GM11168 (cell line): ENCODE data around the gene TREM2.

ENCODE experiments used
- in situ Hi-C: fragments of 300-500 bp; cut with MboI; formaldehyde crosslinking; loops from one replicate; pipeline ENCODE4 v1.12.0; 2022; ENCODE audit warnings: low sequenced_read_pairs; ENCODE audit not compliant: unreplicated experiment

Gene TREM2

GRCh38 chr6:41184761-41185160, 21.8 kb upstream of the TREM2 start:
- in situ Hi-C loops, result no loop called here

GRCh38 chr6:41182069-41183034, 19.4 kb upstream of the TREM2 start:
- in situ Hi-C loops, result no loop called here

GRCh38 chr6:41181566-41181965, 18.6 kb upstream of the TREM2 start:
- in situ Hi-C loops, result no loop called here

GRCh38 chr6:41179163-41179562, 16.2 kb upstream of the TREM2 start:
- in situ Hi-C loops, result no loop called here

GRCh38 chr6:41177695-41178094, 14.8 kb upstream of the TREM2 start:
- in situ Hi-C loops, result no loop called here

- in situ Hi-C loops, result no loop called here
These were observed 14.4 kb upstream of the TREM2 start for GRCh38 chr6:41177287-41177686.

- in situ Hi-C loops, result no loop called here
These were observed 13.3 kb upstream of the TREM2 start for GRCh38 chr6:41176189-41176588.

- in situ Hi-C loops, result no loop called here
These were observed 12.2 kb upstream of the TREM2 start for GRCh38 chr6:41175084-41175483.

- in situ Hi-C loops, result no loop called here
These were observed 11.7 kb upstream of the TREM2 start for GRCh38 chr6:41174610-41175009.

- in situ Hi-C loops, result no loop called here
These were observed 9.0 kb upstream of the TREM2 start for GRCh38 chr6:41171908-41172307.

- in situ Hi-C loops, result no loop called here
These were observed 7.7 kb upstream of the TREM2 start for GRCh38 chr6:41170547-41171160.

GRCh38 chr6:41167173-41167963, 4.5 kb upstream of the TREM2 start:
- in situ Hi-C loops, result no loop called here

GRCh38 chr6:41164551-41165120, 1.7 kb upstream of the TREM2 start:
- in situ Hi-C loops, result no loop called here

GRCh38 chr6:41163419-41163717, 452 bp upstream of the TREM2 start:
- in situ Hi-C loops, result no loop called here

- in situ Hi-C loops, result no loop called here
These were observed 914 bp downstream of the TREM2 start for GRCh38 chr6:41161851-41162552.

GRCh38 chr6:41161380-41161779, 1.5 kb downstream of the TREM2 start:
- in situ Hi-C loops, result no loop called here

- in situ Hi-C loops, result no loop called here
These were observed 2.0 kb downstream of the TREM2 start for GRCh38 chr6:41160933-41161332.

GRCh38 chr6:41159415-41160082, 3.4 kb downstream of the TREM2 start:
- in situ Hi-C loops, result no loop called here

- in situ Hi-C loops, result no loop called here
These were observed 5.6 kb downstream of the TREM2 start for GRCh38 chr6:41157323-41157722.

- in situ Hi-C loops, result no loop called here
These were observed 6.1 kb downstream of the TREM2 start for GRCh38 chr6:41156771-41157170.
